Testis (tissue), 3 donors: Measurements from ENCODE around the gene TNNI3K. TPM values are rescaled to one million over a fixed set of nuclear protein-coding genes. Genes with fewer than 3 reads are reported as not detected.

Experiments
- DNase-seq: peaks from one replicate; pipeline ENCODE4 v3.0.0-alpha.2; 2019
- H3K27ac ChIP-seq, 2 donors: fragments of 200-600 bp; sonication (generic); one replicate each; pipeline ENCODE4 v1.5.1; 2019
- H3K27me3 ChIP-seq: fragments of 200-600 bp; sonication (generic); one replicate; pipeline ENCODE4 v1.5.1; 2019
- H3K36me3 ChIP-seq: fragments of 200-600 bp; sonication (generic); one replicate; pipeline ENCODE4 v1.5.1; 2017; ENCODE audit warnings: low read depth; ENCODE audit errors: missing control alignments
- H3K4me1 ChIP-seq: fragments of 200-600 bp; sonication (generic); one replicate; pipeline ENCODE4 v1.5.1; 2019
- H3K4me3 ChIP-seq, 2 donors: fragments of 200-600 bp; sonication (generic); one replicate each; pipeline ENCODE4 v1.5.1; 2017 to 2019
- H3K9me3 ChIP-seq: fragments of 200-600 bp; sonication (generic); one replicate; pipeline ENCODE4 v1.5.1; 2017
- POLR2A ChIP-seq: fragments of 450-650 bp; IDR thresholded peaks from one replicate; pipeline ENCODE4 v1.6.1; 2017; ENCODE audit warnings: antibody characterized with exemption, mild to moderate bottlenecking, moderate library complexity
- WGBS, 2 donors: methylation state at CpG; one replicate each; pipeline ENCODE4 v1.1.5; 2018; 5-methylcytosine and 5-hydroxymethylcytosine counted together
- intact Hi-C: fragments of 100-400 bp; cut with DNase I; formaldehyde crosslinking; loops from one replicate; pipeline ENCODE4 v1.15.1; 2023; ENCODE audit warnings: low total_unique reads
- polyA plus RNA-seq: library from polyadenylated mRNA; stranded (reverse); fragments of 350-450 nt; fragmentation: Illumina TruSeq; extraction: RNeasy Lipid Tissue Mini Kit (QIAGEN cat#74804); gene quantifications from one replicate; pipeline ENCODE4 v1.2.3, GENCODE V29; 2014; ENCODE audit warnings: low read depth, low replicate concordance; ENCODE audit not compliant: insufficient read depth
- total RNA-seq, 2 donors: library from RNA; depleted of rRNA; stranded (reverse); fragments of >200 nt; gene quantifications; one replicate each; pipeline ENCODE4 v1.2.3, GENCODE V29; 2016
- TF ChIP-seq, protein P1 (sequence below), 3 experiments: fragments of 450-650 bp in 2 of 3; fragments of 200-600 bp in 1 of 3; sonication (generic) in 1 of 3; IDR thresholded peaks; one replicate each; pipeline ENCODE4 v1.5.1; 2016 to 2019; ENCODE audit warnings: antibody characterized with exemption in 3 of 3, mild to moderate bottlenecking in 2 of 3, moderate library complexity in 1 of 3

TNNI3K gene
- total and polyA plus RNA-seq, 3 donors from 2014 or later = 6.4 to 6.8 (median 6.5) TPM

DNA sequence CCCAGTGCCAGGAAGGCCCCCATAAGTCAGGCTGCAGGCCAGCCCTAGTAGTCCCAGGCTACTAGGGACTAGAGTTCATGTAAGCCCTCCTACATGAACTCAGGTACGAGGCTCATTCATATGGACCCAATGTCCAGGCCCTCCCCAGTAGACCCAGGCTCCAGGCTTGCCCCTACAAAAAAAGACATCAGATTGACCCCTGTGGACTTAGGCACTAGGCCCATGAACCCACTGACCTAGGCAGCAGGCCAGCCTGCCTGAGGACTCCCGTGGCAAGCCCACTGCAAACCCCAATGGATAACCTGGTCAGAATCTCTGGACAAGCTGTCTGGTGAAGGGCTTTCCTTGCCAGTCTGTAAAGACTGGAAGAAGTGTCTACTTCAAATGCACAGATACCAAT, 51.2 kb downstream of the TNNI3K start:
- Histone ChIP-seq H3K36me3 (no peaks in the 10 kb centered on the region), H3K27ac (no peak overlapping the region), H3K4me1 (no peaks in the 10 kb centered on the region), H3K9me3 (no peaks in the 10 kb centered on the region), H3K4me3 (no peak overlapping the region), H3K27me3 (no peaks in the 10 kb centered on the region)
- DNase-seq = no peak
- intact Hi-C loops = no loop called here
- TF ChIP-seq, protein P1, sequence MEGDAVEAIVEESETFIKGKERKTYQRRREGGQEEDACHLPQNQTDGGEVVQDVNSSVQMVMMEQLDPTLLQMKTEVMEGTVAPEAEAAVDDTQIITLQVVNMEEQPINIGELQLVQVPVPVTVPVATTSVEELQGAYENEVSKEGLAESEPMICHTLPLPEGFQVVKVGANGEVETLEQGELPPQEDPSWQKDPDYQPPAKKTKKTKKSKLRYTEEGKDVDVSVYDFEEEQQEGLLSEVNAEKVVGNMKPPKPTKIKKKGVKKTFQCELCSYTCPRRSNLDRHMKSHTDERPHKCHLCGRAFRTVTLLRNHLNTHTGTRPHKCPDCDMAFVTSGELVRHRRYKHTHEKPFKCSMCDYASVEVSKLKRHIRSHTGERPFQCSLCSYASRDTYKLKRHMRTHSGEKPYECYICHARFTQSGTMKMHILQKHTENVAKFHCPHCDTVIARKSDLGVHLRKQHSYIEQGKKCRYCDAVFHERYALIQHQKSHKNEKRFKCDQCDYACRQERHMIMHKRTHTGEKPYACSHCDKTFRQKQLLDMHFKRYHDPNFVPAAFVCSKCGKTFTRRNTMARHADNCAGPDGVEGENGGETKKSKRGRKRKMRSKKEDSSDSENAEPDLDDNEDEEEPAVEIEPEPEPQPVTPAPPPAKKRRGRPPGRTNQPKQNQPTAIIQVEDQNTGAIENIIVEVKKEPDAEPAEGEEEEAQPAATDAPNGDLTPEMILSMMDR (IDR thresholded peaks at IDR 0.05) = no peak
- TF ChIP-seq POLR2A = no peak
- 100% methylated on average over 1 to 2 of the region's 2 CpGs for WGBS, 2 donors

DNA sequence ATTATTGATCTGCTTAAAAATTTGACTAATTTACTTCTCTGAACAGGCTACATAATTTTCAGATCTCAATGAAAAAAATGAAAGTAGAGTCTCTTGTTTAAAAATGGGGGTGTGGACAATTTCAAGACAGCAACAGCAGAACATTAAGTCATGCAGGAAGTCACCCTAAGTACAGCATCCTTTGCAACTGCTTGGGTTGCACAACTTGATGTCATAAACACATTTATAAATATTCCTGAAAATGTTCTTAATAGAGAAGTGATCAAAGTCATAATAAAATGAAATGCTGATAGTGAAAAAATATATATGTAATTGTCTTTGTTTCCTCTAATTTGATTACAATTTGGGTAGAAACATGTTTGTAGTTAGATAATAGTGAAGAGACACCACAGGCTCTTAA, 79.3 kb downstream of the TNNI3K start:
- no peak for DNase-seq
- no peaks in the 10 kb centered on the region for H3K27me3 ChIP-seq
- H3K36me3 ChIP-seq = no peaks in the 10 kb centered on the region
- H3K4me3 ChIP-seq = no peak overlapping the region
- intact Hi-C loops = no loop called here
- H3K9me3 ChIP-seq = no peaks in the 10 kb centered on the region
- TF ChIP-seq, protein P1 (IDR thresholded peaks at IDR 0.05) = no peak
- TF ChIP-seq POLR2A = no peak
- H3K27ac ChIP-seq = no peak overlapping the region
- H3K4me1 ChIP-seq = no peaks in the 10 kb centered on the region

DNA sequence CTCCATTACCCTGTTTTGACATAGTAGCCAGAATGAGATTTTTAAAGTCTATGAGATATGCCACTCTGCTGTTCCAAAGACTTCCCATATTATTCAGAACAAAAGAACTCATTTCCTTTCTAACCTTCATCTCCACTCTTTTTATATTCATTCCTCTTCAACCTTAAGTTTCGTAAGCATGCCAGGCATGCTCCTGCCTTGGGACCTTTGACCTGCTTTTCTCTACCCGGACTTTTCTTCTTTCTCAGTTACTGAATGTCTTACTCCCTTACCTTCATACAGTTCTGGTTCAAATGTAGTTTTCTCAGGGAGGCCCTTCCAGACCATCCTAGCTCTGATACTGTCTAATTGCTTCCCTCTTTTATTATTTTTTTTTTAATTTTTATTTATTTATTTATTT, 81.1 kb downstream of the TNNI3K start:
- no peaks in the 10 kb centered on the region for H3K9me3 ChIP-seq
- intact Hi-C loops = no loop called here
- no peaks in the 10 kb centered on the region for H3K4me1 ChIP-seq
- no peaks in the 10 kb centered on the region for H3K36me3 ChIP-seq
- DNase-seq = no peak
- no peak for TF ChIP-seq POLR2A
- TF ChIP-seq, protein P1 (IDR thresholded peaks at IDR 0.05) = no peak
- 80 to 91% methylated on average over 2 of the region's 2 CpGs for WGBS, 2 donors
- no peak overlapping the region for H3K27ac ChIP-seq
- H3K4me3 ChIP-seq = no peak overlapping the region
- H3K27me3 ChIP-seq = no peaks in the 10 kb centered on the region

DNA sequence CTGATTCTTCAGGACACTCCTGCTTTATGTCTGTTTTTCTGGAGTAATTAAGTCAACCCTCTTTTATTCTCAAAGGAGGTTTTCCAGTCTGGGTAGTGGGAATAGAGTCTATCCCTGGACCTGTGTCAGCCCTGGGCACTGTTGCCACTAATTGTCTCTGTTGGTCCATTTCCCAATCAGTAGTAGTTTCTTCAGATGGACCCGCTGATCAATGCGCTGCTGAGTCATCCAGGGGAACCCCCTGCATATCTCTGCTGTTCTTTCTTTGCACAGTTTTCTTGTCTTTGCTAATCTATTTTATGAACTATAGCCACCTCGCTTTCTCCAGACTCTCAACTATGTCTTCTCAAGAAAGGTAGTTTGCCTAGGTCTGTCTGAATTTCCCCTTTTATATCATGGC, 82.5 kb downstream of the TNNI3K start:
- Histone ChIP-seq H3K27me3 (no peaks in the 10 kb centered on the region), H3K36me3 (no peaks in the 10 kb centered on the region), H3K4me3 (no peak overlapping the region), H3K9me3 (no peaks in the 10 kb centered on the region), H3K27ac (no peak overlapping the region), H3K4me1 (no peaks in the 10 kb centered on the region)
- TF ChIP-seq, protein P1 (IDR thresholded peaks at IDR 0.05) = no peak
- no peak for TF ChIP-seq POLR2A
- intact Hi-C loops = no loop called here
- WGBS, 2 donors = 93 to 94% methylated on average over 3 of the region's 3 CpGs
- no peak for DNase-seq

DNA sequence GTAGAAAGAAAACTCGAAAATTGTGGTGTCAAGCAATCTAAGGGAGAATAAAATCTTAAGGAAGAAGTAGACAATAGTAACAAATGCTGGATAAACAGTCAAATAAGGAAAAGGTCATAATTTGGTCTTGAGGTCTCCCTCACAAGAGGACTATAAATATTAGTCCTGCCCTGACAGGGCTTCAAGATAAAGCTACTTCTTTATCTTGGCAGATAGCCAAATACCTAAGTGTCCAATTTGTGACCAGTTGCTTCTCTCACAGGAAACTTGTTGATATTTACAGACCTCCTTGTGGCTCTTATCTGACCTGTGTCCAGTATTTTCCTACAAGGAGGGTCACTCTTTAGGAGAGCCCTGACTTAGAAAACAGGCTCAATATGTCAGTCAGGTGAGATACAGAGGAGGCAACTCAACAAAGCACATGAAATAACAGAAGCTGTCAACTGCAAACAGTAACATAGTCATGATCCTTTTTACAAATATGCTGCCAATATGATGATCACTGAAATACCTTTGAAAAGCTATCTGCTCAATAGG, 88.8 kb downstream of the TNNI3K start:
- no peaks in the 10 kb centered on the region for H3K36me3 ChIP-seq
- WGBS, 2 donors = 65 to 69% methylated on average over 1 of the region's 1 CpG
- DNase-seq = no peak
- no peak overlapping the region for H3K27ac ChIP-seq
- H3K9me3 ChIP-seq = no peaks in the 10 kb centered on the region
- H3K4me1 ChIP-seq = no peaks in the 10 kb centered on the region
- H3K27me3 ChIP-seq = no peaks in the 10 kb centered on the region
- intact Hi-C loops = no loop called here
- no peak overlapping the region for H3K4me3 ChIP-seq
- TF ChIP-seq POLR2A = no peak
- TF ChIP-seq, protein P1 (IDR thresholded peaks at IDR 0.05) = no peak
